ENCODE data around the gene DNAJC12. TPM values are rescaled to one million over a fixed set of nuclear protein-coding genes. Genes with fewer than 3 reads are reported as not detected.

Gene DNAJC12
- total and polyA plus RNA-seq, 2 of the 8 experiments (the other 6 are each of a cell fraction or from before 2014, with no cell fraction given): 0.86 to 4.2 TPM

GRCh38 chr10:67793313-67793712, 44.7 kb downstream of the DNAJC12 start (continued):
- no peak for TF ChIP-seq CHD7 (IDR thresholded peaks at IDR 0.05; ENCODE audit: insufficient replicate concordance, low read length)
- no peak for TF ChIP-seq CEBPB (IDR thresholded peaks at IDR 0.05; ENCODE audit: low read depth, low read length)
- no peak for TF ChIP-seq USF2 (IDR thresholded peaks at IDR 0.05; ENCODE audit: low read length)
